ENCODE data around the gene MIS12. TPM values are rescaled to one million over a fixed set of nuclear protein-coding genes. Genes with fewer than 3 reads are reported as not detected.

Gene MIS12
- total and polyA plus RNA-seq, 9 of the 15 experiments (the other 6 are each of a cell fraction or from before 2014, with no cell fraction given) = 13.5 to 31.9 (median 25.5) TPM

GRCh38 chr17:5443728-5444127 is 42.6 kb upstream of the MIS12 start:
- POLR2A ChIA-PET = interaction anchor here (1.2 kb wide), 1 partner anchor 16 kb away, joined by 3 read pairs; no protein-coding TSS in a partner anchor
- H2AFZ ChIP-seq (ENCODE audit: low read depth, low read length) = no peak overlapping the region
- WGBS (ENCODE audit: insufficient coverage, low coverage, missing lambda C conversion rate) = 93% methylated on average over 5 of the region's 6 CpGs
- no TSS peak for BruUV-seq (replicated peaks)
- no peak overlapping the region for H3K27ac ChIP-seq (ENCODE audit: extremely low read depth, low read depth, low read length)
- peaks cover 3 to 4% of the 10 kb centered on the region in 2 experiments; a peak in 2 of 5 replicates for H3K4me1 ChIP-seq (replicated peaks in 1 of 2; ENCODE audit: control insufficient read depth in 2 of 2, insufficient read depth in 2 of 2, low read length in 2 of 2)
- CTCF ChIA-PET (ENCODE audit: low intra/inter-chr PET ratio) = no interaction called here
- in situ Hi-C loops (cut with MboI) (no loop called here), intact Hi-C loops (cut with micrococcal nuclease) (no loop called here)
- no peak overlapping the region for H3K4me3 ChIP-seq
- no peak overlapping the region for H3K9ac ChIP-seq (ENCODE audit: insufficient read depth in 1 of 2, low read depth in 2 of 2, low read length in 2 of 2)
- FAIRE-seq (no peak), DNase-seq (ENCODE audit: extremely low read depth in 1 of 4, low spot score in 3 of 4) (no peak), ATAC-seq (no peak)
- peaks cover 8% of the 10 kb centered on the region for H3K79me2 ChIP-seq (ENCODE audit: control insufficient read depth, insufficient read depth, low read length)
- H3K9me3 ChIP-seq (replicated peaks; ENCODE audit: control insufficient read depth, insufficient read depth, low read depth, low read length) = no peaks in the 10 kb centered on the region
- peaks cover 56% of the 10 kb centered on the region; the same call in 2 of the 3 replicates for H3K36me3 ChIP-seq (ENCODE audit: control insufficient read depth, insufficient read depth, low read length)
- H3K4me2 ChIP-seq (ENCODE audit: insufficient read depth, low read length) = no peak overlapping the region
- TF ChIP-seq PHB2 (IDR thresholded peaks at IDR 0.05; ENCODE audit: low read depth) (no peak), RBM25 (IDR thresholded peaks at IDR 0.05; ENCODE audit: low read depth, low read length, severe bottlenecking) (peak; percentile 66), ADNP (tag; IDR thresholded peaks at IDR 0.05) (0 out of 2 replicates have a peak, but pooled peaks have one; percentile 42), RCOR1 (IDR thresholded peaks at IDR 0.05; ENCODE audit: borderline replicate concordance in 1 of 2, low read depth in 2 of 2, low read length in 2 of 2) (peak in 1 of 2 experiments; percentile 20; a peak in 1 of 4 replicates), BCOR (IDR thresholded peaks at IDR 0.05) (peak; percentile 57; the same call in 1 of the 2 replicates), ZNF318 (IDR thresholded peaks at IDR 0.05; ENCODE audit: borderline replicate concordance in 1 of 2, low read depth in 1 of 2) (no peak), SNIP1 (IDR thresholded peaks at IDR 0.05; ENCODE audit: low read depth) (no peak), BCL6 (CRISPR knock-in tag; IDR thresholded peaks at IDR 0.05) (no peak)
- H3K9me1 ChIP-seq (ENCODE audit: control insufficient read depth, insufficient read depth, low read length) = no peaks in the 10 kb centered on the region
- H3K27me3 ChIP-seq (ENCODE audit: control insufficient read depth in 2 of 2, insufficient read depth in 2 of 2, low read length in 2 of 2) = no peaks in the 10 kb centered on the region
- H4K20me1 ChIP-seq (replicated peaks; ENCODE audit: control insufficient read depth, insufficient read depth, low read length) = no peaks in the 10 kb centered on the region

All from K562 (cell line).